Stimulated activated CD4-positive, alpha-beta T cell treated with anti-CD3 and anti-CD28 coated beads, Interleukin-2, amount 100 ng/mL, for 48 hours (primary cell): ENCODE results near the gene TNN.
"Not testable (repeated sequence)": the region's sequence is repeated elsewhere in the genome, so short reads cannot be mapped to it uniquely, and the experiment has no call there.

Source experiments
- DNase-seq, 2 donors: peaks; one replicate each; pipeline ENCODE4 v3.0.0-alpha.2; 2020

Gene TNN

GRCh38 chr1:175067362-175068106 is at the start of gene TNN:
TNN (plus strand) TSS chr1:175067833; CDS start chr1:175077419, 9,586 bp downstream.
- DNase-seq: no peak

- DNase-seq: no peak
Measured at GRCh38 chr1:175019524-175019923, 48.1 kb upstream of the TNN start.

DNA sequence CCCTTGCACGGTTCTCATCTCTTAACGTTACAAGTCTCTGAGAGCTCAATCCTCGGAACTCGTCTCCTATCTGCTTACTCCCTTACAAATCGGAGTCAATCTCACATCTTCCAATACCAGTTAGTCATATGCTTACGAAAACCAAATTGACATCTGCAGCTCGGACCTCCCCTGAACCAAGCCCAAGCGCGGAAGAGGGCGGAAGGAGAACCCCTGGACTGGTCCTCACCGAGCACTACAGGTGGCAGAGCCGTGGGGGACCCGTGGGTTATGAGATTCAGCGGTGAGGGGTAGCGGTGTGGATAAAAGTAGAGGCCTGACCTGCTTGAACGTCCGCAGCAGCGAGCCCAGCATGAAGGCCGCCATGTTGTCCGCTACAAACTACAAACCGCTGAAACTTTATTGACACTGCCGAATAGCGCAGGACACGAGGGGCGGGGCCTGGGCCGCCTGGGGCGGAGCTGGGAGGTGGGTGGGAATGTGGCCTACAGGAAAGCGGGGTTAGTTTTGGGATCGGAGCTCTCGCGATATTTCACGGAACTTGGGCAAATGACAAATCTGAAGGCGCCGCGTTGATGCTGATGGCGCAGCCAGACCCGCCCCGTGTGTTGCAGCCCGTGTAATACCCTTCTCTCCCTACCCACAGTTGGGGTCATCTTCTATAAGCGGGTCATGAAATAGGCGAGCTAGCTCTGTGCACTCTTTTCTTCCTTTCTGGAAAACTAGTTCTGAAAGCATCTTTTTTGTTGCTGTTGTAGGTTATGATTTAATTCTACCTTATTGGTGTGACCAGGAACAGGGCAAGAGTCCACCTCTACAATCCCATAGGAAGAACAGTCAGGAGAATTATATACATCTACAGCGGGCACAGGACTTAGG is 44.4 kb upstream of the TNN start, which contains the start of gene MRPS14:
MRPS14 (minus strand) TSS at position 383 of the 879 bp plus-strand sequence; CDS start at position 366, 17 bp downstream.
- DNase-seq: peak; percentile 97 to 98

- peak in 1 of 2 donors; percentile 8 for DNase-seq
Measured at GRCh38 chr1:175023922-175024242, 43.8 kb upstream of the TNN start.

GRCh38 chr1:175024773-175025172 is 42.9 kb upstream of the TNN start:
- DNase-seq: no peak

GRCh38 chr1:175033953-175034352 is 33.7 kb upstream of the TNN start:
- DNase-seq: no peak

DNA sequence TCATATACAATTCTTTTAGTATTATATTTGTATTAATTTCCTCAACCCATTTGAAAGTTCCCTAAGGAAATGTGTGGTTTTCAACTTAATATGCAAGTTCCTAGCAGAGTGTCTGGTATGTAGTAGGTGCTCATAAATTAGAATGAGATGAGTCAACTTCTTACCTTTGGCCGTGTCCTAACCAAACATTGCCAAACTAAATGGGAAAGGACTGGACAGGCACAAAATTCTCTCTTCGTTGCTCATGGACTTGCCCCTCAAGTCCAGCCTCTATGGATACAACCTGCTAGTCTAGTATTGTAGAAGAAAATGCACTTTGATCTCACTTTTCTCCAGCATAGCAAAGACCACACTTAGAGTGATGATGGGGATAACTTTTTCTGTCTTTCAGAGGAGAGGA is 32.9 kb upstream of the TNN start:
- DNase-seq: no peak

DNA sequence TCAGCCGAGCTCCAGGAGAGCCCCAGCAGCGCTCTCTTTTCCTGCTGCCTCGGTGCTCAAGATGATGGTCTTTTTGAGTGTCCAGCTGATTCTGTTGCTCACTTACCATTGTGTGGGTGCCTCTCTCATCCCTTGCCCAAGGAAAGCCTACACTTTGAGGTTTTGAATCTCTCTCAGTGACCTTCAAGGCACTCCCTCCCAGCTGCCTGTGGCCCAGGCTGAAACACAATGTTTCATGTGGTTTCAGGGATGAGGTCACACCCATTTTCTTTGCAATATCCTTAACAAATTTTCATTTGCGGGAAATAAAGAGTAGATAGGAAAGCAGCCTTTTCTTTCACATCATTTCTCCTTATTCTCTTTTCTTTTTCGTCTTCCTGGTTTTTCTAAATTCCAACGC is 31.8 kb upstream of the TNN start:
- no peak for DNase-seq

- no peak for DNase-seq
Measured at GRCh38 chr1:175036476-175036875, 31.2 kb upstream of the TNN start.

DNA sequence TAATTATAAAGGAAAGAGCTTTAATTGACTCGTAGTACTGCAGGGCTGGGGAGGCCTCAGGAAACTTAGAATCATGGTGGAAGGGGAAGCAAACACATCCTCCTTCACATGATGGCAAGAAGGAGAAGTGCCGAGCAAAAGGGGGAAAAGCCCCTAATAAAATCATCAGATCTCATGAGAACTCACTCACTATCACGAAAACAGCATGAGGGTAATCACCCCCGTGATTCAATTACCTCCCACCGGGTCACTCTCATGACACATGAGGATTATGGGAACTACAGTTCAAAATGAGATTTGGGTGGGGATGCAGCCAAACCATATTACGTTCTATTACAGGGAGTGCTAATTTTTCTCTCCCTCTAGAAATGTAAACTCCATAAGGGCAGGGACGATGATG is 30.2 kb upstream of the TNN start:
- no peak for DNase-seq

DNA sequence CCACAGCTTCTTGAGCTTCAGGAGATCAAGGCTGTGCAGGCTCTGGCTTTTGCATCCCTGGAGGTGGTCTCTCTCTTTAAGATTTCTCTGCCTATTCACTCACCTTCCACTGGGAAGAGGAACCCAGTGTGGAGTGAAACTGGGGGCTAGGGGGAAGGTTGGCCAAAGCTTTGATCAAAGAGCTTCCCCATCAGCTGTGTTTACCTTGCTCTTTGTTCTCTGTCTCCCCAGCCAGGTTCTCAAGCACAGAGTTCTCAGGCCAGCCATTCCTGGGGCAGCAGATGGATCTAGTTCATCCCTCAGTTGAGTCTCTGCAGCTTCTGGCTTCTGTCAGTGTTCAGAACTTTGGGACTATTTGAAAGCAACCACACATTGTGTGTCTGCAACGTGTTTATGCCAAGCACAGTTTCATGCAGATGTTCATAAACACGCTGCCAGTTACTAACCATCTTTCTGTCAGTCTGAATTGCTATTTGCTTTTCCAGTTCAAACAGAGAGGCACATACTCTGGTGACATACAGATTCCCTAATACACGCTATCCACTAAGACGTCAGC is 27.2 kb upstream of the TNN start:
- DNase-seq: no peak

GRCh38 chr1:175042650-175043049 is 25.0 kb upstream of the TNN start:
- DNase-seq: no peak

- DNase-seq: no peak
Measured at GRCh38 chr1:175043824-175044223, 23.8 kb upstream of the TNN start.

- not testable (repeated sequence) for DNase-seq
Measured at GRCh38 chr1:175044591-175044990, 23.0 kb upstream of the TNN start.

GRCh38 chr1:175045097-175045496 is 22.5 kb upstream of the TNN start:
- no peak for DNase-seq

DNA sequence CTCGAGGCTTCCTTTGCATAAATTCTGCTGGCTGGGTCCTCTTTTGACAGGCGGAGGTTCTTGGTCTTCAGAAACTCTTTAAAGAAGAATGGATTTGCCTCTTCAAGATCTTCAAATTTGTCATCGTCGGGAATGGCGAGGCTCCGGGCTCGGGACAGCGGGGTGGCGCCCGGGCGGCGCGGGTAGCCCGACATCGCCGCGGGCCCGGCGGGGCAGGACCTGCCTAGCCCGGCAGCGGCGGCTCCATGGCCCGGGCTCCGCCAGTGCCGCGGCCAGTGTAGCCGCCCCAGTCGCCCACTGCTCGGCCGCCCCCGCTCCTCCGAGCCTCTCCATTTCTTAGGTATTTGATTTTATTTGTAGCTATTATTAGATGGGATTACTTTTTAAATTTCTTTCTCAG is 22.1 kb upstream of the TNN start:
- no peak for DNase-seq

DNA sequence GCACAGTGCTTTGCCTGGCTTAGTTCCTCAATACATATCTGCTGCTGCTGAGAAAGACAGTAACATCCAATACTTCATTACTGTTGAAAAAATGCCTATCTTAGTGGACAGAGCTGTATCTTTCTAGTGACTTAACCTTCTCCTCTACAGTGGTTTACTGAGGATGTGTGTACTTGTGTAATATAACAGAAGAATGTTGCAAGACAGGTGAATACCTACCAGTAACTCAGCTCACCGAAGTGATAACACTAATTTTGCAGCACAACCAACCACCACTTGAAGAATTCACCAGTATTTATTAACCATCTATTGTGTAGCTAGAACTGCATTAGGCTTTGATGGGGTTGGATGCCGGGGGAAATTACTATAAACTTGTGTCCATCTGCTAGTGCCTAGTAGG is 16.6 kb upstream of the TNN start:
- DNase-seq: no peak

GRCh38 chr1:175054736-175055135 is 12.9 kb upstream of the TNN start:
- no peak for DNase-seq

DNA sequence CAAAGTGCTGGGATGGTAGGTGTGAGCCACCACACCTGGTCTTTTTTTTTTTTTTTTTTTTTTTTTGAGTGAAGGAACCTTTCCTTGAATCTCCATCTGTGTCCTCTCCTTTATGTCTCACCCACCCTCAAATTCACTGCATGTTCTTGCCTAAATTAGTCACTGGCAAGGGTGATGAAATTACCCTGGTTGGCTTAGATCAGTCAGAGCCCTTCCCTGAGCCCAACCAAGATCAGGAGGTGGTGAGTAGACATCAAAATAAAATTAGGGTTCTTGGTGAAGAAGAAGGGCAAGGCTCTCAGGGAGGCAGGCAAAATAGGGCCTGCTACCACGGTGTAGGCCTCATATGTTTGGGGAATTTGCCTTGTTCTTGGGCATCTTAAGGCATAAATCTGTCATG is 5.3 kb upstream of the TNN start:
- DNase-seq: no peak

- DNase-seq: no peak
Measured at GRCh38 chr1:175062858-175063257, 4.8 kb upstream of the TNN start.

GRCh38 chr1:175070818-175071217 is 3.2 kb downstream of the TNN start:
- DNase-seq: no peak

DNA sequence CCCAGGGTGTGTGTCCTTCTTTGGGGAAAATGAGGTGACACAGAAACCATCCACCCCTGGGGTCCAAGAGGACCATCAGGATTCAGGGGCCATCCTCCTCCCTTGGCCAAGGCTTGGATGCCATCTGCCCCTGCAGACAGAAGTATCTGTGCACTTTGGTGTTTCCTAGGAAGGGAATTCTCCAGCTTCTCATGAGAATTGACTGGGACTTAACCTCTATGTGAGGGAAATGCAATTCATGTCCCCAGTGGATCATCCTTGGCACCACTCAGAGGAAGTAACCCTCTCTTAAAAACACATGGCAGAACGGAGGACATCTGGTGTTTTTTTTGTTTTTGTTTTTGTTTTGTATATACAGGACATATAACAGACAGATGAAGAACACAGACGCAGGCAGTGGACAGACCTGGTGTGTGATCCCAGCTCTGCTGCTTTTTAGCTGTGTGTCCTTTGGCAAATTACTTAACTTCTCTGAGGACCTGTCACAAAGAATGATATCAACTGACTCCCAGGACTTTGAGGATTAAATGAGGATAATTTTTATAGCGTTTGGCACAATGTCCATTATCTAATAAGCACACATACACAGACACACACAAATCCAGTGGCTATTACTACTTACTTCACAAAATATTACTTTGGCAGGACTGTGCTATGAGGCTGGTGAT is 3.8 kb downstream of the TNN start:
- no peak for DNase-seq
